IPS-18a (cell line): ENCODE results near the gene SIT1.

ENCODE experiments used
- H3K27ac ChIP-seq: one replicate; pipeline ENCODE4 v1.5.1; 2013; ENCODE audit warnings: low read length
- H3K27me3 ChIP-seq: one replicate; pipeline ENCODE4 v1.6.1; 2013; ENCODE audit warnings: mild to moderate bottlenecking, low read length; ENCODE audit not compliant: control insufficient read depth, insufficient read depth
- H3K36me3 ChIP-seq: one replicate; pipeline ENCODE4 v1.6.1; 2013; ENCODE audit warnings: low read depth, low read length; ENCODE audit not compliant: control insufficient read depth
- H3K4me1 ChIP-seq: one replicate; pipeline ENCODE4 v1.6.1; 2013; ENCODE audit warnings: low read depth, low read length; ENCODE audit not compliant: control insufficient read depth
- H3K4me3 ChIP-seq: one replicate; pipeline ENCODE4 v1.5.1; 2013; ENCODE audit warnings: low read length
- H3K9ac ChIP-seq: one replicate; pipeline ENCODE4 v1.6.1; 2013; ENCODE audit warnings: mild to moderate bottlenecking, low read length, moderate library complexity
- H3K9me3 ChIP-seq: one replicate; pipeline ENCODE4 v1.6.1; 2013; ENCODE audit warnings: low read depth, low read length; ENCODE audit not compliant: control insufficient read depth

SIT1 gene

GRCh38 chr9:35666045-35666444, 15.3 kb upstream of the SIT1 start:
- Histone ChIP-seq H3K27ac (no peak overlapping the region), H3K36me3 (peaks cover 20% of the 10 kb centered on the region), H3K4me3 (no peak overlapping the region), H3K9ac (no peak overlapping the region), H3K4me1 (peaks cover 10% of the 10 kb centered on the region), H3K9me3 (no peaks in the 10 kb centered on the region), H3K27me3 (no peaks in the 10 kb centered on the region)

DNA sequence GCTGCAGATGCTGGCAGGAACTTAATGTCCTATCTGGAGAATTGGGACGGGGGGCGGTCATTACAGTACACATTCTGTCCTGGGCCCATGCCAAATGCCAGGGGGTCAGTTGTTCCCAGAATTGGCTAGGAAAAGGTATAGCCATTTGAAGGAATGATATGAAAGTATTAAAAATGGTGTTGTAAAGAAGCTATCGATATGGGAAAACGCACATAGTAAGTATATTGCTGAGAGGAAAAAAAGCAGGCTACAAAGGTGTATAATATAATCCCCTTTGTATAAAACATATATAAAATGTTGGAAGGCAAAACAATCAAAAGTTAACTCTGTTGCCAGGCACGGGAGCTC, 14.7 kb upstream of the SIT1 start:
- Histone ChIP-seq H3K9ac (no peak overlapping the region), H3K4me1 (peaks cover 10% of the 10 kb centered on the region), H3K27ac (no peak overlapping the region)

DNA sequence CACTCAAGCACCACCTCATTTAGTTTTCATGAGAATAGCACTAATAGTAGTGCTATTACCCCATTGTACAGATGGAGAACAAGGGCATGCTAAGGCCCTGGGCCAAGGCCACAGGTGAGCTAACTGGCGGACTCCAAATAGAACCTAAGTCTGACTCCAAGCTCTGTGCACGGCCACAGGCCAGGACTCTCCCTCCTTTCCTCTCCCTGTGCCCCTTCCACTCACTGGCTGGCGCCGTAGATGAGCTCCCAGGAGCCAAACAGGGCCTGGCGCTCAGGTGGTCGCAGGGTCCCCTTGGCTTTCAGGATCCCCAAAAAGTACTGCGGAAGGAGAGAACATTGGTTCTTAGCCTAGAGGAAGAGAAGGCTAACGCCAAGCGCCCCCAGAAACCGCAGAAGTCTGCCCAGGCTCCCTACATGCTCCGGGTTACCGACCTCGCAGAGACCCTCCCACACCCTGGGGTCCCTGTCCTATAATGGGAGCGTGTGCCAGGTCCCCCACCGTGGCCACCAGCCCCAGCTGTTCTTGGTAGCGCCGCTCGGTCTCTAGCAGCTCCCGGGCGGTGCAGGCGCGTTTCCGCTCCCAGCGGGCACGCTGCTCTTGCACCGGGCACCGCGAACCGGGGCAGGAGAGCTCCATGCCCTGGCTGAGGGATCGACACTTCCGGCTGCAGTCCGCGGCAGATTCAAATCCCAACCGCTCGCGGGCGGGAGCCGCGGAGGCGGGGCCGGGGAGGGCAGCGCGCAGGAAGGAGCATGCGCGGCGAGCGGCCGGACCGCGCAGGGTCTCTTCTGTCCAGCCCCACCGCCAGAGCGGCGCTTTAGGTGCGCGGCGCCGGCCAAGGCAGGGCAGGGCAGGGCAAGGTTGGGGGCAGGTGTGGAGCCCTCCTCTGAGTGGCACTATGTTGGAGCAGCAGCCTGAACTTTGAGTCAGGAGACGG, 14.1 kb upstream of the SIT1 start, which contains the start of gene ARHGEF39:
Gene ARHGEF39 (minus strand): TSS at position 665 of the 940 bp plus-strand sequence. CDS start 26 bp downstream, at position 639.
- Histone ChIP-seq H3K27me3 (no peaks in the 10 kb centered on the region), H3K27ac (peak within 1 kb of the TSS; percentile 40), H3K4me3 (peak within 1 kb of the TSS; percentile 73), H3K9me3 (no peaks in the 10 kb centered on the region), H3K4me1 (peaks cover 10% of the 10 kb centered on the region), H3K9ac (peak within 1 kb of the TSS; percentile 75), H3K36me3 (peaks cover 30% of the 10 kb centered on the region)

More for the DNA sequence above, 14.7 kb upstream of the SIT1 start:
- H3K4me3 ChIP-seq: peak overlapping the region; percentile 73
- H3K27me3 ChIP-seq: no peaks in the 10 kb centered on the region
- peaks cover 26% of the 10 kb centered on the region for H3K36me3 ChIP-seq
- no peaks in the 10 kb centered on the region for H3K9me3 ChIP-seq

DNA sequence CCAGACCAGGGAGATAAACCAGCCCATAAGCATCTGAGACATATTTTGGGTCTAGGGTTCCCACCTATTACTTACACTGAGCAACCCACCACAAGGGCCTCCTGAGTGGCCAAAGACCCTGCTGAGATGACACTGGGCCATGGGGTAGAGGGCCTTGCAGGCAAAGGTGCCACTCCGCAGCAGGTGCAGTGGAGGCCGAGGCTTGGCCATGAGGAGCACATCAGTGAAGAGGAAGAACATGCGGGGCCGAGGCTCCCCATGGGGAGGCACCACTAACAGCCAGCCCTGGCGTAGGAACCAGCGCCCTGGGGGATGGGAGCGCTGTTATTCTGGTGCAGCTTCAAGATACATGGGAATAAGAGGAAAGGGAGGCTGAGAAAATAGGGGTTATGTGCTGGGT, 11.7 kb upstream of the SIT1 start:
- Histone ChIP-seq H3K27ac (no peak overlapping the region), H3K4me3 (no peak overlapping the region), H3K27me3 (no peaks in the 10 kb centered on the region), H3K36me3 (peaks cover 30% of the 10 kb centered on the region), H3K9ac (no peak overlapping the region), H3K9me3 (no peaks in the 10 kb centered on the region), H3K4me1 (peaks cover 15% of the 10 kb centered on the region)

- H3K4me3 ChIP-seq: no peak overlapping the region
- H3K4me1 ChIP-seq: peaks cover 18% of the 10 kb centered on the region
- no peak overlapping the region for H3K9ac ChIP-seq
- peaks cover 3% of the 10 kb centered on the region for H3K27me3 ChIP-seq
- H3K9me3 ChIP-seq: no peaks in the 10 kb centered on the region
- no peak overlapping the region for H3K27ac ChIP-seq
- H3K36me3 ChIP-seq: peaks cover 30% of the 10 kb centered on the region
Observed at GRCh38 chr9:35661756-35662350, 11.1 kb upstream of the SIT1 start.

GRCh38 chr9:35660966-35661415, 10.3 kb upstream of the SIT1 start:
- no peak overlapping the region for H3K4me3 ChIP-seq

DNA sequence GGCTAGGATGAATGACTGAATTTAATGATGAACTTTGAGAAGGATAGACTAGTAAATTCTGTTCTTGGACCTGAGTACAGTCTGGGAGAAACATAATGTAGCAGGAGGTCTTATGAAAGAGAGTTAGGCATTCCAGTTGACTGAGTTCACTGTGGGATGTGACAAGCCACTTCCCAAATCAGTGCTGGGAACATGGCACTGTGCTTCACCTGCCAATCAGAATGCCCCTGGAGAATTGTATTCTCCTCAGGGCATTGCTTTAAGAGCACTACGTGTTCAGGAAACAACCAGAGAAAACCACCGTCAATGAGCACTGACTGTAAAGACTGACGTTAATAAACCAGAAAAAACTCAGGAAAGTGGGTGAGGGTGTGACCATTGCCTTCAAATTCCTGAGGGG, 8.6 kb upstream of the SIT1 start:
- peak overlapping the region; percentile 95 for H3K4me3 ChIP-seq
- H3K4me1 ChIP-seq: peaks cover 14% of the 10 kb centered on the region
- peaks cover 30% of the 10 kb centered on the region for H3K36me3 ChIP-seq
- H3K9me3 ChIP-seq: no peaks in the 10 kb centered on the region
- peaks cover 13% of the 10 kb centered on the region for H3K27me3 ChIP-seq
- no peak overlapping the region for H3K27ac ChIP-seq
- peak overlapping the region; percentile 74 for H3K9ac ChIP-seq

More at GRCh38 chr9:35660966-35661415, 10.3 kb upstream of the SIT1 start:
- H3K4me1 ChIP-seq: peaks cover 19% of the 10 kb centered on the region
- no peak overlapping the region for H3K27ac ChIP-seq
- no peaks in the 10 kb centered on the region for H3K9me3 ChIP-seq
- peaks cover 11% of the 10 kb centered on the region for H3K27me3 ChIP-seq
- peaks cover 30% of the 10 kb centered on the region for H3K36me3 ChIP-seq
- no peak overlapping the region for H3K9ac ChIP-seq

DNA sequence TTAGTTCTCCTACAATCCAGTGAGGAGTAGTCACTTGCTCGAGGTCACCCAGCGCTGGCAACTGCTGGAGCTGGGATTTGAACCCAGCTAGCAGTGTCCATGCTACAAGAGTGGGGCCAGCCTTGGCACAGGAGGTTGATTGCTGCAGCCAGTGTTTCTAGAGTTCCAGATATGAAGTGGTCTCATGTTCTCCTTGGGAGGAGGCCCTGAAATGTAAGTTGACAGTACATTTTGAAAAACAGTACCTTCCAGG, 8.2 kb upstream of the SIT1 start:
- peaks cover 30% of the 10 kb centered on the region for H3K36me3 ChIP-seq
- H3K4me1 ChIP-seq: peaks cover 10% of the 10 kb centered on the region
- peak overlapping the region; percentile 92 for H3K27ac ChIP-seq
- H3K9ac ChIP-seq: peak overlapping the region; percentile 74
- H3K27me3 ChIP-seq: peaks cover 13% of the 10 kb centered on the region
- no peaks in the 10 kb centered on the region for H3K9me3 ChIP-seq
- peak overlapping the region; percentile 95 for H3K4me3 ChIP-seq

- peaks cover 9% of the 10 kb centered on the region for H3K4me1 ChIP-seq
- H3K27me3 ChIP-seq: peaks cover 13% of the 10 kb centered on the region
Observed at GRCh38 chr9:35658137-35658967, 7.6 kb upstream of the SIT1 start, which contains the start of gene CCDC107. CCDC107 (plus strand) TSS chr9:35658292; CDS start chr9:35658380, 88 bp downstream.

GRCh38 chr9:35657546-35658136, 6.9 kb upstream of the SIT1 start, which contains the start of gene RMRP:
RMRP (minus strand) TSS chr9:35658019.
- Histone ChIP-seq H3K4me3 (peak within 1 kb of the TSS; percentile 95), H3K36me3 (peaks cover 23% of the 10 kb centered on the region), H3K4me1 (peaks cover 9% of the 10 kb centered on the region), H3K9ac (peak within 1 kb of the TSS; percentile 74), H3K27ac (peak within 1 kb of the TSS; percentile 92), H3K27me3 (peaks cover 13% of the 10 kb centered on the region), H3K9me3 (no peaks in the 10 kb centered on the region)

More at GRCh38 chr9:35658137-35658967, 7.6 kb upstream of the SIT1 start, which contains the start of gene CCDC107:
- Histone ChIP-seq H3K9ac (peak within 1 kb of the TSS; percentile 74), H3K27ac (peak within 1 kb of the TSS; percentile 92), H3K4me3 (peak within 1 kb of the TSS; percentile 95), H3K36me3 (peaks cover 30% of the 10 kb centered on the region), H3K9me3 (no peaks in the 10 kb centered on the region)
